GM19395 (cell line): ENCODE results near the gene PBX1.
"Not testable (repeated sequence)": the region's sequence is repeated elsewhere in the genome, so short reads cannot be mapped to it uniquely, and the experiment has no call there.

Experiments used
- ATAC-seq: cut with Tn5 transposase; IDR thresholded peaks from one replicate; pipeline ENCODE4 v1.9.1; 2021; ENCODE audit warnings: mild to moderate bottlenecking, moderate library complexity; ENCODE audit not compliant: unreplicated experiment

The PBX1 gene

DNA sequence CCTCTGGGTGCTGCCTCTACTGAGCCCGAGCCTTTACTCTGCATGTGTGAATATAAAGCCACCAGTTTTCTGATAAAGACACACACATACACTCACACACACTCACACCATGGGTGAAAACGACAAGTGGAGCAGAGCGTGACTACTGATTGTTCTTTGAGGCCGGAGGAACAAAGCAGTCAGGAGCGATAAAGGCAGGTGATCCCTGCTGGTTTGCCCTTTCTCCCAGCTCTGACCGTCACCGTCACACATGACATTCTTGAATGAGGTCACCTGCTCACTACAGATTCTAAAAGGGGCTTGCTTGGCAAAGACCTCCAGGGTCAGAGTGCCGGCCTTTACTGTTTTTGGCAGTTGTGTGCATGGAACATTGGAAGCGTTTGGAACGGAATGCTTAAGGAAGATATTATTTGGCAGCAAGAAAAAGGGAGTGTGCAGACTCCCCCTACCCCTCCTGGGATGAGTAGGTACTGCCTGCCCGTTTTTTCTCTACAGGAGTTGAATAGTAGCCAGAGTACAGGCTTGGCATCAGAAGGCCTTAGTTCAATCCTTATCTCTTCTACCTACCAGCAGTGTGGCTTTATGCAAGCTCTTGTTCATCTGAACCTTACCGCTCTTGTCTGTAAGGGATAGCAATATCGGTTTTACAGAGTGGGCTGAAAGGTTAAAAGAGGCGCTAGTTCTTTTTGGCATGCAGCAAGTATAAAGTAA, 79.7 kb downstream of the PBX1 start:
- ATAC-seq = no peak

GRCh38 chr1:164640686-164641352, 81.8 kb downstream of the PBX1 start:
- no peak for ATAC-seq

GRCh38 chr1:164641353-164641730, 82.4 kb downstream of the PBX1 start:
- ATAC-seq = no peak

DNA sequence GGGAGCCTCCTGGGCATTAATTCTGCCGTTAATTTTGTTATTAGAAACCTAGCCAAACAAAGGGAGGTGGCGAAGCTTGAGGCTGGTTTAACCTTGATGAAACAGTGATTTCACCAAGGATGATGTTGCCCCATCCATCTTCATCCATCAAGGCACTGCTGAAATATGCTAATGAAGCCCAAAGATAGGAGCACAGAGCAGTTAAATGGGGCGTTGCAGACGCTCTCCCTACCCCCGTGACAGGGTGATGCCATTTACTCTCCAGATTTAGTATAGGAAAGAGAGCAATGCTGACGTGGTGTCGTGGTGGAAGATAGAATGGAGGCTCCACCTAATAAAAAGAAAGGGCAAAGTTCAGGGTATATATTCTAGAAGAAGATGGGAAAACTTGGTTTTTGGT, 84.0 kb downstream of the PBX1 start:
- no peak for ATAC-seq

GRCh38 chr1:164644268-164644667, 85.3 kb downstream of the PBX1 start:
- ATAC-seq = no peak

- ATAC-seq = no peak
Measured at GRCh38 chr1:164644774-164645644, 86.0 kb downstream of the PBX1 start.

GRCh38 chr1:164645921-164646320, 86.9 kb downstream of the PBX1 start:
- ATAC-seq = no peak

GRCh38 chr1:164647211-164647610, 88.2 kb downstream of the PBX1 start:
- no peak for ATAC-seq

- no peak for ATAC-seq
Measured at GRCh38 chr1:164648636-164649035, 89.7 kb downstream of the PBX1 start.

DNA sequence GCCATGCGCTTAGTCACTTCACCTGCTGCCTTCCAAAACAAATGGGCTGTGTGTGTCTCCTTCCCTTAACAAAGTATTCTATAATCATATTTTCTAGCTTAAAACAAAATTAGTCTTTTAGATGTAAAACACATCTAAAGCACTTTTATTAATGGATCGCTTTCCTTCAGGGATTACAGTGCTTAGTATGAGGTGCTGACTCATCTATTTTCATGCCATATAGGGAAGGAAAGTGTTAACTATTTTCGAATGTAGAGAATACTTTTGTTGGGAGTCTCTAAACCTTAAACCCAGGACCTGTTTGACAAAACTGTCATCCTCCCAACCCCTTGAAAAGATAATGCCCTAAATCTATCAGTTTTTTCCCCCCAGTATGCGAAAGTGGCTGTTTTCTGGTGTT, 90.2 kb downstream of the PBX1 start:
- no peak for ATAC-seq

GRCh38 chr1:164650531-164650930, 91.5 kb downstream of the PBX1 start:
- ATAC-seq = no peak

DNA sequence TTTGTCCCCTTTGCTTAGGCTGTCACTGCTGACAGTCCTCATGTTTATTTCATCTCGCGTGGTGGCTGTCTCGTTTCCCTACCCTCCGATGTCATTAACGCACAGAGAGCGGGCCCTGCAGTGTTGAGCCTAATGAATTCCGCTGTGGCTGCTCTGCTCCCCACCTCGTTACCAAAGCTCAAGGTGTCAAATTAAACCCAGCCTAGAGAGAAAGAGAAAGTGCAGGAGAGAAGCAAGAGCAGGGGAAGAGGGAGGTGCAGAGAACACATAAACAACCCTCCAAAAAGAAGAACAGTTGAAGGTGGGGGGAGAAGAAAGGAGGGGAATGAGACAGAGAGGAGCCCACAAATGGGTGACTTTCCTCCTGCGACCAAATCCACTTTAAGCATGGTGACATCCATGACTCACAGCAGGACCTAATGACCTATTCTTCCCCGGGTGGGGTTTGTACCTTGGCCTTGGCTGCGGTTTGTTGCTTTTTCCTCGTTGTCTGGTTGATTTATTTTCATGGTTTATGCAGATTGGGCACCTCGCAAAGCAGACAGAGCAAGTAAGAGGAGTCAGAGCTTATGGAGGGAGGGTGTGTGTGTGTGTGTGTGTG, 92.5 kb downstream of the PBX1 start:
- no peak for ATAC-seq

GRCh38 chr1:164652969-164653368, 94.0 kb downstream of the PBX1 start:
- ATAC-seq = not testable (repeated sequence)

DNA sequence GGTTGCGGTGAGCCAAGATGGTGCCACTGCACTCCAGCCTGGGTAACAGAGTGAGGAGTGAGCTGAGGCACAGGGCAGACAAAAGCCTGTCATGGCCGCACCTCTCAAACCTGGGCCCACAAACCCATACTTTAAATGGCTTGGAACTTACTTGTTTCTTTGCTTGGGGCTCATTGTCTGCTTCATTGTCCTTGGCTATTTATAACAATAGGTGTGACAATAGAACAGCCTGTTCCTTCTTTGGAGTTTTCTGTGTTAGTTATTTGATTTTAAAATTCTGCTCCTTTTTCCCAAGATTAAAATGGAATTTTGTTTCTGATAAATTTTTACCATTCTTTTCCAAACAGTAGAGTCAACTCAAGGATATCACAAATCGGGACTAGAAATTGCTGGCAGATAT, 94.7 kb downstream of the PBX1 start:
- ATAC-seq = no peak

DNA sequence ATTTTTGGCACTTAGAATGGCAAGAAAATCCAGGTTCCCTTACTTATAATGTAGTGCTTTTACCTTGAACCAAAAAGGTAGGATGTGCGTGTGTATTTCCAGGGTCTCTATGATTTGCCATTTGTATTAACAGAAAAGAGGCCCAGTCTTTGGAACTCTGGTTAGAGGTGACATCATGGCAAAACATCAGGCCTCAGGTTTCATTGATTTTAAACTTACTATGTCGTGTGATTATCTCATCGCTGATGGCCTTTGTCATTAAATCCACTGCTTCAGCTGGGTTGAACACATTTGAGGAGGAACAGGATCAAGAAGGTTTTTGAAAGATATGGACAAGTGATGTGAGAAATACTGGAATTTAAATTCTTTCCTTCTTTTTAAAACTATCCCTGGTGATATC, 95.2 kb downstream of the PBX1 start:
- ATAC-seq = no peak

DNA sequence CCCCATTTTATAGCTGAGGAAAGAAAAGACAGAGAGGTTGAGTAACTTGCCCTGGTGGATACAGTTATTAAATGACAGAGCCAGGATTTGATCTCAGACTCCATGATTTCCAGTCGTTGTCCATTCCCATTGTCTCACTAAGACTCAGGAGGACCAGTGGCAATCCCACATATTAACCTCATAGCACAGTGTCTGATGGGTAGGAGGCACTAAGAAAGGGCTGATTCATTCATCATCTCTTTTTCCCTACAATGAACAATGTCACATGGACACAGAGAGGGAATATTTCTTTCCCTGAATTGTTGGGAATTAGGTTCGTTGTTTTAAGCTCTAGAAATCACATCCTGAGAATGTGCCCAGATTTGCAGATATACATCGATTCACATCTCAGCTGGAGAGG, 99.9 kb downstream of the PBX1 start:
- no peak for ATAC-seq

- ATAC-seq = peak; percentile 18
Measured at GRCh38 chr1:164659621-164660411, 100.8 kb downstream of the PBX1 start.

- ATAC-seq = peak; percentile 85
Measured at GRCh38 chr1:164660412-164660772, 101.4 kb downstream of the PBX1 start.

GRCh38 chr1:164660775-164661174, 101.8 kb downstream of the PBX1 start:
- ATAC-seq = peak; percentile 26

DNA sequence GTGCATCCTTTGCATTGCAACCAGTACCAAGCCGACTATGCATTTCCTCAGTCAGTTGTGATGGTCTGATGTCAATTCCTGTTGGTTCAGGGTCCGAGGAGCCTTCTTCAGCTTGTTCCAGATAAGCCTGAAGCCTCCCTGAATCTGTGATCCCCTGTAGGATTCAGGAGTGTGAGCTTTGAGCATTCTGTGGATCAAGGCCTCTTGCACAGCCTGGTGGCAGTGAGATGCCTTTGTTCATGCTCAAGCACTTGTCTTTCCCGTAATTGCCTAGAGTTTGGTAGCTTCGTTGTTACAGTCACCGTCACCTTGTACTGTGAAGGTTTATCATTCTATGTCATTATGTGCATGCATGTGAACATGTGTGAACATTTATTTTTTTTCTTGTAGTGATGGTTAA, 103.5 kb downstream of the PBX1 start:
- ATAC-seq = no peak

- ATAC-seq = no peak
Measured at GRCh38 chr1:164662955-164663354, 104.0 kb downstream of the PBX1 start.
